OCI-M2 (cell line): ENCODE data around the gene IMPDH1.

Experiments
- DNase-seq: peaks from one replicate; lab custom pipeline; 2025; ENCODE audit not compliant: unreplicated experiment; lab: John Stamatoyannopoulos, UW

The IMPDH1 gene

GRCh38 chr7:128434413-128435326 lies 24.9 kb upstream of the IMPDH1 start:
- DNase-seq = no peak

DNA sequence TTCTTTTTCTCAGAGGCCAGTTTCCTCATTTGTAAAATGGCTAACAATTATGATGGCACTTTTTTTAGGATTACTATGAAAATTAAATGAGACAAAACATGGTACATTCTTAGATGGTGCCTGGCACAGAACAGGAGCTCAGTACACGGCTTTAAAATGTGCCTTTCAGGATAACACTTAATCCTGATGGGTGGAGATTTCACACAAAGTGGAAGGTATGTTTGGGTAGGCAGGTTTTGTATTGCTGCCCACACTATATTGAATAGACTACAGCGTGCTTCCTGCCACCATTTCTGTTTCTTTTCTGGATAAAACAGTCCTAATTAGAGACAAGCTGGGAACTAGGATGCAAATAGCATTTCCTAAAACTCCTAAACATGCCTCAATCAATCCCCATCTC lies 22.0 kb upstream of the IMPDH1 start:
- DNase-seq = no peak

- no peak for DNase-seq
Measured at GRCh38 chr7:128431221-128431620, 21.4 kb upstream of the IMPDH1 start.

GRCh38 chr7:128430207-128430606 lies 20.4 kb upstream of the IMPDH1 start:
- no peak for DNase-seq

- DNase-seq = peak; percentile 77
Measured at GRCh38 chr7:128427289-128427891, 17.6 kb upstream of the IMPDH1 start.

GRCh38 chr7:128425850-128426249 lies 16.1 kb upstream of the IMPDH1 start:
- peak; percentile 76 for DNase-seq

DNA sequence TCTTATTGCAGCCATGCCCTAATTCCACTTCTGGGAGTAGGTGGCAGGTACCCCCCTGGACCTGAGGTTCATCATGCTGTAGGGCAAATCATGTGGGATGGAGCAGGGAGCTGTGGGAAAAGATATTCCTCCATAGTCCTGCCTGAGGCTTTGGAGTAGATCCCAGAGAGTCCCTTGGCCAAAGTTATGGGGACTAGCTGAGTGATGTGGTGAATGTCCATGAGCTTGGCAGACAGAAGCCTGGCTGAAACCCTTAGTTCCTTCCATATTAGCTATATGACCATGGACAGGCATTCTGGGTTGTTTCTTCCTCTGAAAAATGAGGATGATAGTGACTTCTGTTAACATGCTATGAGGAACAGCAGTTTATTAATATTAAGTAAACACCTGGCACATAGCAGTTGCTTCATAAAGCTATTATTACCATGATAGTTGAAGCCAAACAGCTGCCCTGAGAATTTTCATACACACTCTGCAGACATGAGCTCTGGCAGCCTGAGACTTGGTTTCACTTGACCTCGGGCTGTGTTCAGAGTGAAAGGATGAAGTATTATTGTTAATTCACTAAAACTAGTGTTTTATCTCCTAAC lies 15.0 kb upstream of the IMPDH1 start:
- DNase-seq = no peak

DNA sequence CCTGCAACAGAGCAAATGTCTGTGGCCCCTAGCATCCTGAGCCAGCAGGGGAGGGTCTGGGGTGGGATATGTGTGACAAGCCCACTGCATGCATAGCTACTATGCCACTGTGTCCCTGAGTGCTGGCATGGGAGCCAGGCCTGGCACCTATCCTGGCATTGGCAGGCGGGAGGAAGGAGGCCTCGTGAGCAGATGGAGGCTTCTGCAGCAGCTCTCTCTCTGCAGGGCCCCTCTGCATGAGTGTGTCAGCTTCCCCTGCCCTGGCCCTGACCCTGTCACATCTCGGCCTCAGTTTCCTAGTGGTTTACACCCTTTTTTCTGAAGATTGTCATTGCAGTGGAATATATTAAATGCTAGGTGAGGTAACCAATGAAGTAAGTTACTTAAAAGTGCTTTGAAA lies 13.1 kb upstream of the IMPDH1 start:
- no peak for DNase-seq

- no peak for DNase-seq
Measured at GRCh38 chr7:128422037-128422436, 12.3 kb upstream of the IMPDH1 start.

DNA sequence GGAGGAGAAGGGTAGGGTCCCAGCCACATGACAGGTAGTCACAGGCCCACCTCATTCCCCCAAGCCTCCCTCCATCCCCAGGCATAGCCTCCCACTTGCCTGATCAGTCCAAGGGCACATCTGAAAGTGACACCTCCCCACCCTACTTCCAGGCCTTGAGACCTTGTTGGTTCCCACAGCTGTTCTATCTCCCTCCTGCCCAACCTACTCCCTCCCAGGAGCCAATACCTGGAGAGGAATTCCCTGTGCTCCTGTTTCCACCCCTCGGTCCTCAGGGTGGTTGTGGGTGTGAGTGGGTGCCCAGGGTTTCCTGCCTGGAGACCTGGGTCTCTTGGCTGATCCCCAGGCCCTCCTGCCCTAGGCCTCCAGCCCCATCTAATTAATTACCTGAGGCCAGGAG lies 11.6 kb upstream of the IMPDH1 start:
- DNase-seq = no peak

DNA sequence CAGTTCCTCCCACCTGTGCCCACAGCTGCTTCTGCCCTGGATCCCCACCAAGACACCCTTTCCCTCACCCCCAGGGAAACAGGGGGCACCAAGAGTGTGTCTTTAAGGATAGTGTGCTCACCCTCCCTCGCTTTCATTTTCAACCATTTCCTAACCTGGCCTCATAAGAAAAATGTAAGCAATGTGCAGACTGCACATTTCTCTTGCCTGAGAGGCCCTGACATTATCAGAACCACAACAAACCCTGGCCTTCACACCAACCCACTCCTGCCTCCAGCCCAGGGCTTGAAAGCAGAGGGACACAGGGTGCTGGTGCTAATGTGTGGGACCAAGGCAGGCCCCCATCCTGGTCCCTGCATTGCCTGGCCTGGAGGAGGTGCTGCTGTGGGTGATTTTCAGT lies 11.0 kb upstream of the IMPDH1 start:
- no peak for DNase-seq

DNA sequence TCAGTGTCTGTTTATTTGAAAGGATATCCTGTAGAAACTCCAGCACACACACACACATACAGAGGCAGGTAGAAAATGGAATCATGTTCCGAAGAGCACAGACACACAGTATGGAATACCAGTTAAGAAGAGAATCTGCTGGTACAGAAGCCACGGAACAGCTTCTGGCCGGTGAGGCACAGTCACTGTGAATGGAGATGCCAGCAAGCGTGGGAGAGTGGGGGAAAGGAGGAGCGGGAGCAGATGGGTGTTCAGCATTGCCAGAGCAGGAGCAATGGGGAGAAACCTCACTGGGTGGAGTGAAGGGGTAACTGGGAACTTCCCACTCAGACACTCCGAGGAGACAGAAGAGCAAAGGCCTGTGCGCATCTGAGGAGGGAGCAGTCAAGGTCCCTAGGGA lies 9.5 kb upstream of the IMPDH1 start:
- no peak for DNase-seq

DNA sequence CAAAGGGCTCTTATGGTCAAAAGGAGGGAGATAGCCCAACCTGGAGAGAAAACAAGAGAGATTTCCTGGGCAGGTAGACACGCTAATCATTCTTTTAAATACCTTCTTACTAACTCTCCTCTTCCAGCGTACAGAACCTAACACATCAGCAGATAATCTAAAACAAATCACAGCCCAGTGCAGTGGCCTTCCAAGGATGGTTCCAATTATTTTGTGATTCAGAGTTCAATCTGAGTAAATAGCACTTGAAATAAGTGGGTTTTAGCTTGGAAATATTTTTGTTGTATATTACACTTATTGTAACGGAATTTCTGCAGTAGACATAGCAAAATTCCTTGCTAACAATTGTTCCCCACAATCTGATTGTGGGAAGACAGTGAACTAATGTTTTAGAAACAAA lies 7.3 kb upstream of the IMPDH1 start:
- no peak for DNase-seq

- no peak for DNase-seq
Measured at GRCh38 chr7:128415217-128415785, 5.5 kb upstream of the IMPDH1 start.

DNA sequence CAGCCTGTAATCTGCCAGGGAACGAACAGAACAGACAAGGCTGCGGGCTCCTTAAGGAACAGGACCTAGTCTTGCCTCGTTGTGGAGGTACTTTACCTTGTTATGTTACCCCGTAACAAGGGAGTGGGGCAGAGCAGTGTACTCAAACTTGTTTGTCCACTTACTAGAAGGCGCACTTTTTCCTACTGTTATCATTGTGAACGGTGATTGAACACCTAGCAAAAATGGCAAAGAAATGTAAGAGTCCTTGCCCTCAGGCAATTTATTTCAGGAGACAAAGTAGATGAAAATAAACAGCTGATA lies 620 bp upstream of the IMPDH1 start:
- DNase-seq = no peak

GRCh38 chr7:128408709-128409595 lies 830 bp downstream of the IMPDH1 start:
- no peak for DNase-seq

- no peak for DNase-seq
Measured at GRCh38 chr7:128407751-128408708, 1.8 kb downstream of the IMPDH1 start.

- DNase-seq = no peak
Measured at GRCh38 chr7:128407233-128407589, 2.6 kb downstream of the IMPDH1 start.

- no peak for DNase-seq
Measured at GRCh38 chr7:128406314-128407232, 3.2 kb downstream of the IMPDH1 start.
